Ovary (tissue), 9 donors: ENCODE measurements around the gene PLXNB2. TPM values are rescaled to one million over a fixed set of nuclear protein-coding genes. Genes with fewer than 3 reads are reported as not detected.

Source experiments
- DNase-seq, 5 donors: peaks; one replicate each; pipeline ENCODE4 v3.0.0-alpha.2; 2019 to 2020
- H3K27ac ChIP-seq, 2 donors: fragments of 200-600 bp; one replicate each; pipeline versions ENCODE4 v1.5.1 to v1.8.0; 2019 to 2022
- H3K27me3 ChIP-seq: fragments of 200-600 bp; one replicate; pipeline ENCODE4 v1.8.0; 2022
- H3K36me3 ChIP-seq: fragments of 200-600 bp; sonication (generic); one replicate; pipeline ENCODE4 v1.5.1; 2019
- H3K4me1 ChIP-seq: one replicate; pipeline ENCODE4 v1.8.1; 2013; ENCODE audit warnings: mild to moderate bottlenecking, moderate library complexity; ENCODE audit not compliant: insufficient read depth
- H3K4me3 ChIP-seq: fragments of 200-600 bp; sonication (generic); one replicate; pipeline ENCODE4 v1.5.1; 2017
- H3K9me3 ChIP-seq, 2 donors: fragments of 200-600 bp in 1 of 2; sonication (generic) in 1 of 2; one replicate each; pipeline versions ENCODE4 v1.5.1 to v1.8.1; 2013 to 2019; ENCODE audit warnings: mild to moderate bottlenecking in 1 of 2, moderate library complexity in 1 of 2
- CTCF ChIP-seq, 3 donors: fragments of 450-650 bp in 2 of 3; fragments of 200-600 bp in 1 of 3; IDR thresholded peaks; one replicate each; pipeline versions ENCODE4 v1.5.1 to v1.8.0; 2016 to 2022; ENCODE audit warnings: antibody characterized with exemption in 3 of 3, mild to moderate bottlenecking in 1 of 3
- EP300 ChIP-seq: sonication (generic); formaldehyde crosslinking; IDR thresholded peaks from one replicate; pipeline ENCODE4 v1.6.1; 2017; ENCODE audit warnings: antibody characterized with exemption
- POLR2A ChIP-seq: fragments of 450-650 bp; IDR thresholded peaks from one replicate; pipeline ENCODE4 v1.6.1; 2017; ENCODE audit warnings: antibody characterized with exemption, mild to moderate bottlenecking, moderate library complexity
- WGBS, 3 donors: extraction: QIAGEN DNeasy Blood & Tissue Kit in 1 of 3; methylation state at CpG; one replicate each; pipeline versions ENCODE4 v1.1.5 to v1.1.7; 2013 to 2017; 5-methylcytosine and 5-hydroxymethylcytosine counted together
- intact Hi-C, 4 donors: fragments of 100-400 bp; cut with DNase I; formaldehyde crosslinking; loops; one replicate each; pipeline versions ENCODE4 v1.11.0 to v1.15.1; 2022 to 2023
- polyA plus RNA-seq, 2 donors: library from polyadenylated mRNA; stranded (reverse); fragments of 200-250 nt in 1 of 2; fragments of 350-450 nt in 1 of 2; fragmentation: Illumina TruSeq in 1 of 2; extraction: RNeasy Lipid Tissue Mini Kit (QIAGEN cat#74804) in 1 of 2; gene quantifications; one replicate each; pipeline ENCODE4 v1.2.3, GENCODE V29; 2013 to 2014
- total RNA-seq, 7 donors: library from RNA; depleted of rRNA in 2 of 7; stranded (reverse); fragments of >200 nt in 2 of 7; fragmentation: NEBNext Ultra II Directional in 3 of 7; extraction: Animal tissue kit (Norgen Biotek cat#: 25700) in 3 of 7; gene quantifications; one replicate each; pipeline versions ENCODE4 v1.1.0 to v1.2.4, GENCODE V29; 2016 to 2023
- donor health status: DM: no; HTN: no; CAD: no; lungs with moderate emphysema.
- donor health status: DM: no; HTN: no; CAD: no.
- donor health status: Bipolar disorder and iron deficiency.
- donor health status: DM: yes; HTN: yes; CAD: no.
- donor health status: DM: no; HTN: no; CAD: no.
- donor health status: DM: yes; HTN: yes; CAD: no.

Gene PLXNB2
- total and polyA plus RNA-seq, 9 donors: 26.5 to 274 (median 205) TPM

- no peak for DNase-seq
- no peak for TF ChIP-seq EP300
- TF ChIP-seq CTCF (IDR thresholded peaks at IDR 0.05): no peak
- no peak for TF ChIP-seq POLR2A
- WGBS, 3 donors: 85 to 86% (median 85%) methylated on average over 10 of the region's 10 CpGs
- Histone ChIP-seq H3K4me1 (no peaks in the 10 kb centered on the region), H3K27me3 (no peaks in the 10 kb centered on the region), H3K36me3 (no peaks in the 10 kb centered on the region), H3K9me3 (no peaks in the 10 kb centered on the region), H3K27ac (no peak overlapping the region), H3K4me3 (no peak overlapping the region)
- intact Hi-C loops: no loop called here
Measured at GRCh38 chr22:50320671-50321325, 13.4 kb upstream of the PLXNB2 start.

GRCh38 chr22:50320116-50320515 is 12.7 kb upstream of the PLXNB2 start:
- H3K27ac ChIP-seq: no peak overlapping the region
- H3K27me3 ChIP-seq: no peaks in the 10 kb centered on the region
- H3K9me3 ChIP-seq: no peaks in the 10 kb centered on the region
- no peaks in the 10 kb centered on the region for H3K36me3 ChIP-seq
- DNase-seq: no peak
- WGBS, 3 donors: 79 to 93% (median 92%) methylated on average over 7 to 8 of the region's 8 CpGs
- no peaks in the 10 kb centered on the region for H3K4me1 ChIP-seq
- H3K4me3 ChIP-seq: no peak overlapping the region
- intact Hi-C loops: no loop called here
- no peak for TF ChIP-seq CTCF (IDR thresholded peaks at IDR 0.05)
- no peak for TF ChIP-seq EP300
- TF ChIP-seq POLR2A: no peak

- H3K27ac ChIP-seq: no peak overlapping the region
- no peaks in the 10 kb centered on the region for H3K9me3 ChIP-seq
- H3K4me3 ChIP-seq: no peak overlapping the region
- H3K36me3 ChIP-seq: no peaks in the 10 kb centered on the region
- intact Hi-C loops: no loop called here
- H3K27me3 ChIP-seq: no peaks in the 10 kb centered on the region
- DNase-seq: no peak
- WGBS, 3 donors: 86 to 91% (median 90%) methylated on average over 14 to 15 of the region's 15 CpGs
- no peaks in the 10 kb centered on the region for H3K4me1 ChIP-seq
- TF ChIP-seq EP300 (no peak), CTCF (IDR thresholded peaks at IDR 0.05) (no peak), POLR2A (no peak)
Measured at GRCh38 chr22:50319503-50319951, 12.1 kb upstream of the PLXNB2 start.

DNA sequence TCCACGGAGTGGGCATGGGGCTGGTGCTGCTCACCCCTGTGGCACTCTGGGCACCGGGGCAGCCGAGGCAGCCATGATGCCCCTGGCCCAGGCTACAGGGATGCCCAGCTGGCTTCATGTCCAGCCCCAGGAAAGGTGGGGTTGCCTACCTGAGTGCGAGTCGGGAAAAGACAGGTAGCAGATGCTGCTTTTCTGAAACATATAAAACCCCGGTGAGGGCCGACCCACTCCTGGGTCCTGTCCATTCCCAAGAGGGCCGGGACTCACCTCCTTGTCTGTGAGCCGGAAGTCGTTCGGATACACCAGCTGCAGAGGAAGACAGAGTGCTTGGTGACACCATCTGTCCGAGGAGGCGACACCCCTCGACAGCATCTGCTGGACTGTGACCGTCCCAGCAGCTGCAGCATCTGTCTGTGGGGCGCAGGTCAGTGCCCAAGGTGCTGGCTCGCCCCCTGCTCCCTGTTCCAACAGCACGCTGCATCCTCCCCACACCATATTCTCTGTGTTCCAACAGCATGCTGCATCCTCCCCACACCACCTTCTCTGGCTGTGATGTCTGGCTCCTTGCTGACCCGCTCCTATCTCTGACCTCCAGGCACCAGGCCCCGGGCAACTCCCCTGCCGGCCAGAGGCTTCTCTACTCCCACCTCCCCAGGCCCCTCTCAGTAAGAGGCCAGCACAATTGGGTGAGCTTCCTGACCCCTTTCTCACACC is 11.4 kb upstream of the PLXNB2 start:
- intact Hi-C loops: no loop called here
- no peak for TF ChIP-seq CTCF (IDR thresholded peaks at IDR 0.05)
- TF ChIP-seq EP300: no peak
- TF ChIP-seq POLR2A: no peak
- Histone ChIP-seq H3K27ac (no peak overlapping the region), H3K27me3 (no peaks in the 10 kb centered on the region), H3K9me3 (no peaks in the 10 kb centered on the region), H3K4me1 (no peaks in the 10 kb centered on the region), H3K4me3 (no peak overlapping the region), H3K36me3 (no peaks in the 10 kb centered on the region)
- WGBS, 3 donors: 76 to 79% (median 78%) methylated on average over 20 to 21 of the region's 21 CpGs
- DNase-seq: no peak
